C4-2B (cell line): ENCODE measurements around the gene HNRNPA3.

Experiments
- H3K27ac ChIP-seq: fragments of 450-650 bp; 2 replicates; pipeline ENCODE4 v1.5.1; 2017
- CTCF ChIP-seq: fragments of 450-650 bp; conservative IDR thresholded peaks from 2 replicates; pipeline ENCODE4 v1.5.1; 2017; ENCODE audit warnings: mild to moderate bottlenecking
- ZFX ChIP-seq: fragments of 450-650 bp; IDR thresholded peaks from 2 replicates; pipeline ENCODE4 v1.6.1; 2017

Gene HNRNPA3

GRCh38 chr2:177268187-177268871 lies 55.7 kb downstream of the HNRNPA3 start:
- TF ChIP-seq CTCF = no peak
- TF ChIP-seq ZFX = no peak
- H3K27ac ChIP-seq = no peak overlapping the region

GRCh38 chr2:177268901-177269300 lies 56.3 kb downstream of the HNRNPA3 start:
- H3K27ac ChIP-seq = no peak overlapping the region
- TF ChIP-seq ZFX (no peak), CTCF (no peak)

GRCh38 chr2:177270531-177270930 lies 57.9 kb downstream of the HNRNPA3 start:
- no peak overlapping the region for H3K27ac ChIP-seq
- TF ChIP-seq ZFX = no peak

GRCh38 chr2:177271981-177272666 lies 59.5 kb downstream of the HNRNPA3 start:
- no peak overlapping the region for H3K27ac ChIP-seq
- TF ChIP-seq CTCF (no peak), ZFX (no peak)

GRCh38 chr2:177272765-177273164 lies 60.2 kb downstream of the HNRNPA3 start:
- no peak overlapping the region for H3K27ac ChIP-seq
- no peak for TF ChIP-seq ZFX
- no peak for TF ChIP-seq CTCF

- TF ChIP-seq CTCF (no peak), ZFX (no peak)
- no peak overlapping the region for H3K27ac ChIP-seq
Observed at GRCh38 chr2:177273408-177273807, 60.8 kb downstream of the HNRNPA3 start.
